OCI-M2 (cell line): ENCODE measurements around the gene RBM4.

Experiments
- DNase-seq: peaks from one replicate; lab custom pipeline; 2025; ENCODE audit not compliant: unreplicated experiment; lab: John Stamatoyannopoulos, UW

RBM4 gene

GRCh38 chr11:66688561-66689534, 50.3 kb downstream of the RBM4 start:
- no peak for DNase-seq

- no peak for DNase-seq
These were observed 51.4 kb downstream of the RBM4 start for GRCh38 chr11:66689661-66690590.

- no peak for DNase-seq
These were observed 52.9 kb downstream of the RBM4 start for GRCh38 chr11:66691311-66691980.

GRCh38 chr11:66692446-66692845, 53.9 kb downstream of the RBM4 start:
- no peak for DNase-seq

GRCh38 chr11:66692871-66693331, 54.4 kb downstream of the RBM4 start:
- DNase-seq: no peak

- no peak for DNase-seq
These were observed 55.0 kb downstream of the RBM4 start for GRCh38 chr11:66693356-66694055.

GRCh38 chr11:66694056-66694410, 55.5 kb downstream of the RBM4 start:
- no peak for DNase-seq

- peak; percentile 29 for DNase-seq
These were observed 56.3 kb downstream of the RBM4 start for GRCh38 chr11:66694732-66695207.
